Panc1 (cell line): ENCODE results near the gene GPHN.

Experiments
- POLR2AphosphoS5 ChIP-seq: IDR thresholded peaks from 2 replicates; pipeline ENCODE4 v1.6.1; 2012; ENCODE audit warnings: mild to moderate bottlenecking, low read depth, low read length, moderate library complexity
- REST ChIP-seq, 2 experiments: IDR thresholded peaks; 2 replicates each; pipeline ENCODE4 v1.6.1; 2011 to 2012; ENCODE audit warnings: low read depth in 2 of 2, control low read depth in 1 of 2, low read length in 1 of 2, mild to moderate bottlenecking in 1 of 2, moderate library complexity in 1 of 2; ENCODE audit not compliant: insufficient read depth in 1 of 2
- SIN3A ChIP-seq: IDR thresholded peaks from 2 replicates; pipeline ENCODE4 v1.6.1; 2012; ENCODE audit warnings: low read depth, mild to moderate bottlenecking, low read length, moderate library complexity, borderline replicate concordance; ENCODE audit not compliant: insufficient read depth
- TCF7L2 ChIP-seq: IDR thresholded peaks from 2 replicates; pipeline ENCODE4 v1.6.1; 2011; ENCODE audit warnings: mild to moderate bottlenecking, low read depth, low read length, inconsistent platforms
- TF ChIP-seq, protein P1 (sequence below): fragments of 450-650 bp; IDR thresholded peaks from 2 replicates; pipeline ENCODE4 v1.5.1; 2017; ENCODE audit warnings: mild to moderate bottlenecking

DNA sequence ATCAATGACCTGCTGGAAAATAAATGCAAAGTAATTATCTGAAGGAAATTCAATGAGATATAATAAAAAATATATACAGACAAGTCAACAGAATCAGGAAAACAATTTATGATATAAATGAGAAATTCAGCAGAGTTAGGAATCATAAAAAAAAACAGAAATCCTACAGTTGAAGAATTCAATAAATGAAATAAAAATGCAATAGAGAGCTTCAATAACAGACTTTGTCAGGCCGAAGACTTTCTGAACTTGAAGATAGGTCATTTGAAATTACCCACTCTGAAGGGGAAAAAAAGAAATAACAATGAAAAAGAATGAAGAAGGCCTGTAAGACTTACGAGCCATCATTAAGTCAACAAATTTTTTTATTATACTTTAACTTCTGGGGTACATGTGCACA, 665.8 kb downstream of the GPHN start:
- TF ChIP-seq, protein P1, sequence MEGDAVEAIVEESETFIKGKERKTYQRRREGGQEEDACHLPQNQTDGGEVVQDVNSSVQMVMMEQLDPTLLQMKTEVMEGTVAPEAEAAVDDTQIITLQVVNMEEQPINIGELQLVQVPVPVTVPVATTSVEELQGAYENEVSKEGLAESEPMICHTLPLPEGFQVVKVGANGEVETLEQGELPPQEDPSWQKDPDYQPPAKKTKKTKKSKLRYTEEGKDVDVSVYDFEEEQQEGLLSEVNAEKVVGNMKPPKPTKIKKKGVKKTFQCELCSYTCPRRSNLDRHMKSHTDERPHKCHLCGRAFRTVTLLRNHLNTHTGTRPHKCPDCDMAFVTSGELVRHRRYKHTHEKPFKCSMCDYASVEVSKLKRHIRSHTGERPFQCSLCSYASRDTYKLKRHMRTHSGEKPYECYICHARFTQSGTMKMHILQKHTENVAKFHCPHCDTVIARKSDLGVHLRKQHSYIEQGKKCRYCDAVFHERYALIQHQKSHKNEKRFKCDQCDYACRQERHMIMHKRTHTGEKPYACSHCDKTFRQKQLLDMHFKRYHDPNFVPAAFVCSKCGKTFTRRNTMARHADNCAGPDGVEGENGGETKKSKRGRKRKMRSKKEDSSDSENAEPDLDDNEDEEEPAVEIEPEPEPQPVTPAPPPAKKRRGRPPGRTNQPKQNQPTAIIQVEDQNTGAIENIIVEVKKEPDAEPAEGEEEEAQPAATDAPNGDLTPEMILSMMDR, result no peak
- no peak for TF ChIP-seq POLR2AphosphoS5
- TF ChIP-seq SIN3A, result no peak
- TF ChIP-seq REST (IDR thresholded peaks at IDR 0.05; ENCODE audit: insufficient read depth in 1 of 2, low read depth in 2 of 2, low read length in 1 of 2), result no peak
- TF ChIP-seq TCF7L2, result no peak
